ENCODE data around the gene SEPTIN12. TPM values are rescaled to one million over a fixed set of nuclear protein-coding genes. Genes with fewer than 3 reads are reported as not detected.

SEPTIN12 gene
- total RNA-seq, 4 donors from 2014 or later, result not detected

DNA sequence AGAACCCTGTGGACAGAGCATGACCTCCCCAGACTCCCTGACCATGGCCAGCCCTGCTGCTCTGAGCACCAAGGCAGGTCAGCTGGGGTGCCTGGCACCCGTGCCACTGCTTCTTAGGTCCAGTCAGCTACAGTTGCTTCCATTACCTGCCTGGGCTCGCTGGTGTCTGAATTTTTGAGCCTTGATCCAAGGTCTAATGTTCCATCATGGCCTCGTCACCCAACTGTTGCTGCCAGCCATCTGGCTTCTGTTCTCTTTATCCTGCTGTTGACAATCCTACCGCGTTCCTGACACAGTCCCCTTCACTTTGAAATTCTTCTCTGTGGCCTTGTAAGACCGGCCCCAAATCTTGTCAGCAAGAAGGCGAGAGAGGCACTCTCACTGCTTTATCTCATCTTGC lies 42.3 kb upstream of the SEPTIN12 start:
- DNase-seq, result no peak
- Histone ChIP-seq H3K27ac (no peak overlapping the region), H3K36me3 (peaks cover 16 to 100% (median 51%) of the 10 kb centered on the region in 3 donors), H3K27me3 (no peaks in the 10 kb centered on the region), H3K4me1 (no peaks in the 10 kb centered on the region), H3K4me3 (no peak overlapping the region), H3K9me3 (no peaks in the 10 kb centered on the region)
- TF ChIP-seq POLR2A (IDR thresholded peaks at IDR 0.05), result no peak
- TF ChIP-seq CTCF (IDR thresholded peaks at IDR 0.05), result no peak
- 86 to 90% methylated on average over 6 of the region's 7 CpGs for WGBS, 2 donors
- intact Hi-C loops (cut with DNase I), result no loop called here

GRCh38 chr16:4828567-4829321 lies 40.6 kb upstream of the SEPTIN12 start:
- H3K27ac ChIP-seq, result no peak overlapping the region
- no peak overlapping the region for H3K4me3 ChIP-seq
- intact Hi-C loops (cut with DNase I), result no loop called here
- H3K9me3 ChIP-seq, result no peaks in the 10 kb centered on the region
- DNase-seq, result no peak
- 90 to 95% methylated on average over 11 of the region's 11 CpGs for WGBS, 2 donors
- TF ChIP-seq POLR2A (IDR thresholded peaks at IDR 0.05) (no peak), CTCF (IDR thresholded peaks at IDR 0.05) (no peak)
- H3K27me3 ChIP-seq, result no peaks in the 10 kb centered on the region
- no peaks in the 10 kb centered on the region for H3K4me1 ChIP-seq
- H3K36me3 ChIP-seq, result peaks cover 16 to 100% (median 53%) of the 10 kb centered on the region in 3 donors

DNA sequence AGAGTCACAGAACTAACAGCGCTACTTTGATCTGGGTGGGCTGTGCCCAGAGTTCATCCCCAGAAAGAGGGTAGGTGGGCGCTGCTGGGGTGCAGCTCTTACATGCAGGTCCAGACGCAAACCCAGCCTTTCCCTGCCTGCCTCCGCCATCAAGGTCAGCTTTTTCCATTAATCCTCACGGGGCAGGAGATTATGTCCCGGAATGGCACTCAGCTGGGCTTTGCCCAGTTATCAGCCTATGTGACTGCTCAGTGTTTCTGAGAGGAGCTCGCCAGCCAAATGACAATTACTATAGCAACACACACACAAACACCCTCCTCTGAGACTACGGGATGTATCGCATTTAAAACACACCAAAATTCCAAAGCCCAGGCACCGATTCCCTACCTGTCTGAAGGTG lies 38.8 kb upstream of the SEPTIN12 start:
- Histone ChIP-seq H3K27ac (no peak overlapping the region), H3K36me3 (peaks cover 25 to 100% (median 60%) of the 10 kb centered on the region in 3 donors), H3K4me3 (no peak overlapping the region), H3K9me3 (no peaks in the 10 kb centered on the region), H3K4me1 (no peaks in the 10 kb centered on the region), H3K27me3 (no peaks in the 10 kb centered on the region)
- no peak for DNase-seq
- no peak for TF ChIP-seq CTCF (IDR thresholded peaks at IDR 0.05)
- no peak for TF ChIP-seq POLR2A (IDR thresholded peaks at IDR 0.05)
- 80 to 93% methylated on average over 8 to 10 of the region's 10 CpGs for whole genome bisulfite sequencing, 2 donors
- intact Hi-C loops (cut with DNase I), result no loop called here

GRCh38 chr16:4826526-4826925 lies 38.4 kb upstream of the SEPTIN12 start:
- intact Hi-C loops (cut with DNase I), result no loop called here
- peaks cover 25 to 100% (median 60%) of the 10 kb centered on the region in 3 donors for H3K36me3 ChIP-seq
- no peaks in the 10 kb centered on the region for H3K27me3 ChIP-seq

More at GRCh38 chr16:4826526-4826925, 38.4 kb upstream of the SEPTIN12 start:
- TF ChIP-seq CTCF (IDR thresholded peaks at IDR 0.05) (no peak), POLR2A (IDR thresholded peaks at IDR 0.05) (no peak)
- no peak for DNase-seq
- Histone ChIP-seq H3K4me3 (no peak overlapping the region), H3K9me3 (no peaks in the 10 kb centered on the region), H3K27ac (no peak overlapping the region), H3K4me1 (no peaks in the 10 kb centered on the region)
- WGBS, 2 donors, result 90% methylated on average over 3 to 4 of the region's 4 CpGs

All from esophagus squamous epithelium (tissue), 5 donors.